Measurements from ENCODE around the gene OR8J3.
"Not testable (repeated sequence)": the region's sequence is repeated elsewhere in the genome, so short reads cannot be mapped to it uniquely, and the experiment has no call there.

Gene OR8J3, protein sequence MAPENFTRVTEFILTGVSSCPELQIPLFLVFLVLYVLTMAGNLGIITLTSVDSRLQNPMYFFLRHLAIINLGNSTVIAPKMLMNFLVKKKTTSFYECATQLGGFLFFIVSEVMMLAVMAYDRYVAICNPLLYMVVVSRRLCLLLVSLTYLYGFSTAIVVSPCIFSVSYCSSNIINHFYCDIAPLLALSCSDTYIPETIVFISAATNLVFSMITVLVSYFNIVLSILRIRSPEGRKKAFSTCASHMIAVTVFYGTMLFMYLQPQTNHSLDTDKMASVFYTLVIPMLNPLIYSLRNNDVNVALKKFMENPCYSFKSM

GRCh38 chr11:56140151-56140661 is at the start of gene OR8J3:
Gene OR8J3, minus strand, starts transcription at chr11:56140201. Its CDS starts 2,483 bp downstream, at chr11:56137718.
- no peak for ATAC-seq

DNA sequence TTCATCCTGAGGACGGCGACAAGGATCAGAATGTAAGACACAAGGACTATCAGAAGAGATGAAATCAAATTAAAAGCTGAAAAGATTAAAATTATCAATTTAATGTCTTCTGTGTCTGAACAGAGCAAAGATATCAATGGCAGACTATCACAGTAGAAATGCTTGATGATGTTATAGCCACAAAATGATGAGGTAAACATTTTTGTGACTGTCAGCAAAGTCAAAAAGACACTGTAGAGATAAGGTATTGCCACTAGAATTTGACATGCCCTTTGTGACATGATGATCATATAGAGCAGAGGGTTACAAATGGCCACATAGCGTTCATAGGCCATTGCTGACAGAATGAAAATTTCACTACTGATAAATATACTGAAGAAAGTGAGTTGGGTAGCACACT is 48.6 kb upstream of the OR8J3 start:
- no peak for ATAC-seq

DNA sequence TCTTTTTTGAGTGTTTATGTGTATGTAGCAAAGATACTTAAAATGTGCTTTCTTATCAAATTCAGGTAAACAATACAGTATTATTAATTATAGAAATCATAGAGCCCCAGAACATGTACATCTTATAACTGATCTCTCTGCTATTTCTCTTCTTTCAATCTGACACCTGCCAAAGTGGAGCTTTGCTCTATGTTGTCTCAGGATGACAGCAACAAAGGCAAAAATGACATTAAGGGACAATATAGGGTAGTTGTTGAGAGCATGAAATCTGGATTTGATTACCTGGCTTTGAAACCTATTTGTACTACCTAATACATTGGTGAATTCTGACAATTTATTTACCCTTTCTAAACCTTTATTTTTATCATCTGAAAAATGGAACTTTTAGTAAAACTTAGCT is 43.5 kb upstream of the OR8J3 start:
- no peak for ATAC-seq

DNA sequence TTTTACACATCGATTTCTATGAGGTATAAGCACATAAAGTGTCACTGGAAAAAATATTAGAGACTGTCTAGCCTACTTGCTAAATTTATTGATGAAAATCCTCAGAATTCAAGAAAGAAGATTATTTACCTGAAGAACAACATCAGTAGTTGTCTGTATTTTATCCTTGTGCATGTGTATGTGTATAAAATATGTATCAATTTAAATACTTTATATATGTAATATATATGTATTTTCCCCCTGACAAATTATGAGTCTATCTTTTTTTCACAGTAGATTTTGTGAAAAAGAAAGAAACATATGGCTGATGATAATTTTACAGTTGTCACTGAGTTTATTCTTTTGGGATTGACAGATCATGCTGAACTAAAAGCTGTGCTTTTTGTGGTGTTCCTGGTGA is 36.3 kb upstream of the OR8J3 start, which contains the start of gene OR5J2:
TSS of gene OR5J2 (plus strand) at position 301 of the 400 bp plus-strand sequence. CDS start at position 301, 0 bp downstream.
- no peak for ATAC-seq

GRCh38 chr11:56172256-56172830 is 32.3 kb upstream of the OR8J3 start:
- ATAC-seq = no peak

- ATAC-seq = no peak
These were observed 23.8 kb upstream of the OR8J3 start for GRCh38 chr11:56163804-56164203.

- ATAC-seq = no peak
These were observed 20.2 kb upstream of the OR8J3 start, which contains the start of gene OR8K5 for GRCh38 chr11:56160217-56160616. Gene OR8K5, minus strand, starts transcription at chr11:56160317. Its CDS starts 0 bp downstream, at chr11:56160317.

- ATAC-seq = no peak
These were observed 12.3 kb upstream of the OR8J3 start for GRCh38 chr11:56152333-56152732.

DNA sequence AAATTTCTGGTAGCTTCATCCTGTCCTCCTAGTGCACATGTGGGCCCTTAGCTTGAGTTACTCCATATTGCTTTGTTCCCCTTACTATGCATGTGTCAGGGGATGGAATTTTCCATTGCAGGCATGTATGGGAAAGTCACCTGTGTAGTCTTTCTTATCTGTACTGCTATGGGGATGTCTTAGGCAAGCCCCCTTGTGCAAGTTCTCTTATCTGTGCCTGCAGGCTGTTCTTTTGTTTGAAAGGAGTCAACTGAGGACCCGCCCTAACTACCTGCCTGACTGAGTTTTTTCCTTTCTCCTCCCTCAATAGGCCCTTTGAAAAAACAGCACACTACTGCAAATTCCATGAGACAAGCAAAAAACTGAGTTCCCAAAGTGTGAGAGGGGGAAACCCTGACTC is 11.4 kb upstream of the OR8J3 start:
- no peak for ATAC-seq

GRCh38 chr11:56143681-56144080 is 3.7 kb upstream of the OR8J3 start:
- ATAC-seq = not testable (repeated sequence)

DNA sequence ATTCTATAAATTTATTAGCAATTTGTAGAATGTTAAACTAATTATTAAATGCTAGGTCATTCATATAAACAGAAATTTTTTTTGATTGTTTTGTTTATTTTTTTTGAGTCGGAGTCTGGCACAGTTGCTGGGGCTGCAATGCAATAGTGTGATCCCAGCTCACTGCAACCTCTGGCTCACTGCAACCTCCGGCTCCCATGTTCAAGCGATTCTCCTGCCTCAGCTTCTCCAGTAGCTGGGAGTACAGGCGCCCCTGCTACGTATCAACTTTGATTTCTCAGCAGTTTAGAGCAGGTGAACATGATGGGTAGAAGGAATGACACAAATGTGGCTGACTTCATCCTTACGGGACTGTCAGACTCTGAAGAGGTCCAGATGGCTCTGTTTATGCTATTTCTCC is 17.9 kb downstream of the OR8J3 start, which contains the start of gene OR8H3:
TSS of gene OR8H3 (plus strand) at position 301 of the 400 bp plus-strand sequence. CDS start at position 301, 0 bp downstream.
- no peak for ATAC-seq

GRCh38 chr11:56103210-56103737 is 36.7 kb downstream of the OR8J3 start, which contains the start of gene OR8H2:
Gene OR8H2, plus strand, starts transcription at chr11:56103687. Its CDS starts 1,356 bp downstream, at chr11:56105043.
- ATAC-seq = no peak

DNA sequence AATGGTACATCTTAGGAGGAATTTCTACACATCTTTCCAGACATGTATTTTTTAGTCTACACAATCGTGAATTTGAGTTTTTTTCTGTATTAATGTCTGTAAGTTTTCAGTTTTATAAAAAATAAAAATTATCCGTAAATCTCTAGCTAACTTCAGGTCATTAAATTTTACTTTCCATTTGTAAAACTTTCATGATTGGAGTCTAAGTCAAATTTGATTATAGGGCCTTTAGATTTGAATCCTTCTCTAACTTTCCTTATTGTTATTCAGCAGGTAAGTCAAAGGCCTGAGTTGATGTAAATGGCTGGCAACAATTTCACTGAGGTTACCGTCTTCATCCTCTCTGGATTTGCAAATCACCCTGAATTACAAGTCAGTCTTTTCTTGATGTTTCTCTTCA is 47.0 kb downstream of the OR8J3 start, which contains the start of gene OR8I2:
TSS of gene OR8I2 (plus strand) at position 301 of the 400 bp plus-strand sequence. CDS start at position 301, 0 bp downstream.
- no peak for ATAC-seq

GRCh38 chr11:56089697-56090096 is 50.3 kb downstream of the OR8J3 start:
- no peak for ATAC-seq
